IPS DF 4.7 (cell line): ENCODE results near the gene BARHL1.

Experiments
- DNase-seq: peaks from one replicate; pipeline ENCODE4 v3.0.0-alpha.2; 2013; ENCODE audit warnings: low spot score; ENCODE audit errors: extremely low read depth

Gene BARHL1

GRCh38 chr9:132582276-132582785 lies at the start of gene BARHL1:
BARHL1 (plus strand) TSS chr9:132582606; CDS start chr9:132582798, 192 bp downstream.
- DNase-seq, result no peak

DNA sequence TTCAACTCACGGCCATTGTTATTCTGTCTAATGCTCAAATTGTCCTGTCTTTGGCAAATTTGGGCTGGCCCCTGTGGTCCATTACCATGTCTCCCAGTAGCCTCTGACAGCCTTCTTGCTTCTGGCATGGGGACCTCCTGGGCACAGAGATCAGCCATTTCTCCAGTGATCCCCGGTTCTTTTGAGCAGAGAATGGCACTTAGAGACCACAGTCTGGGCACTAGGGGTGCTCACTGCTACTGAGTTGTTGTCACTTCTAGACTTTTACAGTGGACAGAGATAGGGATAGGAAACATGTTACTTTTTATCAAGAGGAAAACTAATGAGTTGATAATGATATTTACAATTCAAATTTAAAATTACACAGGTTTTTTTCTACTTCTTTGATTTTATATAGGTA lies 47.6 kb upstream of the BARHL1 start:
- no peak for DNase-seq

DNA sequence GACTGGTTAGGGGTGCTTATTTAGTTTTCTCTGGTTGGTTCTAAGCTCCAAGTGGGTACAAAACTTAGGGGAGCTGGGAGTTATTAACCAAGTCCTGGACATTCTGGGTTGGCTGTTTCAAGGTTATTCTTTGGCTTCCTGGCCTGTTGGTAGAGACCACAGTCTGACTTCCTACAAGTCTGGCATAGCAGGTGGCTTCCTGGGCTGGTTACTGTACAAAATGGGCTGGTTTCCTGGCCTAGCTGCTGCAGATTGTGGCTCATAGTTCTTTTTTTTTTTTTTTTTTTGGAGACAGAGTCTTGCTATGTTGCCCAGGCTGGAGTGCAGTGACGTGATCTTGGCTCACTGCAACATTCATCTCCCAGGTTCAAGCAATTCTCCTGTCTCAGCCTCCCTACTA lies 46.3 kb upstream of the BARHL1 start:
- DNase-seq, result no peak

GRCh38 chr9:132537352-132537751 lies 45.1 kb upstream of the BARHL1 start:
- DNase-seq, result no peak

- no peak for DNase-seq
Observed at GRCh38 chr9:132538071-132538470, 44.3 kb upstream of the BARHL1 start.

- no peak for DNase-seq
Observed at GRCh38 chr9:132539096-132539495, 43.3 kb upstream of the BARHL1 start.

GRCh38 chr9:132541051-132541450 lies 41.4 kb upstream of the BARHL1 start:
- no peak for DNase-seq

GRCh38 chr9:132541870-132542830 lies 40.3 kb upstream of the BARHL1 start:
- DNase-seq, result no peak

DNA sequence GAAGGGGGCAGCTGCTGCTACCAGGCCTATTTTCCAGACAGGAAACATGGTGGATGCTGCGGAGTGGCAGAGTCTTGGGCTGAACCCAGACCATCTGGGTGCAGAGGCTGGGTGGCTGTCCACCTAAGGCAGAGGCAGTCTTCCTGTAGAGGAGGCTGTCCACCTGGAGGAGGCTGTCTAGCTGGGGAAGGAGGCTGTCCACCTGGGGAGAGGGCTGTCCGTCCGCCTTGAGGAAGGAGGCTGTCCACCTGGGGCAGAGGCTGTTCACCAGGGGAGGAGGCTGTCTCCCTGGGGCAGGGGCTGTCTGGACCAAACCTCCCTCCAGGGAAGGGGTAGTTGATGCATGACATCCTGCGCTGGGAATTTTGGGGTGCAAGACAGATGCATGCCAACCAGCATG lies 39.2 kb upstream of the BARHL1 start:
- DNase-seq, result no peak

DNA sequence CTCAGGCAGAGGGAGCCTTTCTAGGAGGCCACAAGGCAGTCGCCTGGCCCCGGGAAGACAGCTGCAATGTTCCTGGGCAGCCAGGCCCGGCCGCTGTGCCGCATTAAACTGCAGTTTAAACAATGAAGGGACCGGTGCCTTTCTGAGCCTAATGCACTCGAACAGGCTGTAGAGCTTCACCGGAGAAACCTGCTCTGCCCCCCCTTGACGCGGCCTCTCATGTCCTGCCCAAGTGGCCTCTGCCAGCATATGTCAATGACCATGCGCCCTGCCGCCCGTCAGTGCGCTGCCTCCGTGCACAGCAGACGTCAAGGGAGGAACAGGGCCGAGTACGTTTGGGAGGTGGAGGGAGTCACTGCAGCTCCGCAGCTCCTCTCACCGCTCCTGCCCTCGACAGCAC lies 38.4 kb upstream of the BARHL1 start:
- DNase-seq, result no peak

DNA sequence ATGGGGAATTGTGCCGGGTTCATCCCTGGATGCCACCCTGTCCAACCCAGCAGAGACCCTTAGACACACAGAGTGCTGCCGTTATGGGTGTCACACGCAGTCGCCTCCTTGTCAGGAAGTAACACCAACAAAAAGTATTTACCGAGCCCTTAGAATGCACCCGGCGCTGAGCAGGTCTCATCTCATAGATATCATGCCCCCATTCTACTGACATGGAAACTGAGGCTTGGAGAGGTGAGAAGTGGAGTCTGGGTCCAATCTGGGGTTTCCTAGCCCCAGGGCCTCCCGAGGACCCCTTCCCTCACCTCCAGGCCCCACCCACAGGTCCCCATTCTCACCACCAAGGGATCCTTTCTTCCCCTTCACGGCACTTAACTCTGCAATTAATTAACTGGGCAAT lies 36.8 kb upstream of the BARHL1 start:
- no peak for DNase-seq

GRCh38 chr9:132546148-132547051 lies 36.0 kb upstream of the BARHL1 start:
- peak; percentile 28 for DNase-seq

DNA sequence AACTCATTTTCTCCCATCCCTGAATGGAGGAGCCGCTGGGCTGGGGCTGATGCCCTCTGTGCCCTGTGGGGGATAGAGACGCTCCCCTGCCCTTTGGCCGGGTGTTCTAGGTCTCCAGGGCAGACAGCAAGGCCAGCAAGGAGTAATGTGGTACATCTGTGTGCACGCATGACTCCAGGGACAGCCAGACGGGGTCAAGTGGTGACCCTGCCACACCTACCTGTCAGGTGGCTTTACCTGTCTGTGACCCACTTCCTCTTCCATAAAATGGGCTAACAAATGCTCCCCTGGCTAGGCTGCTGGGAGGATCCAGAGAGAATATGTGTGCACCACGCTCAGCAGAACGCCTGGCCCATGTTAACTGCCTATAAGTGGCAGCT lies 35.4 kb upstream of the BARHL1 start:
- DNase-seq, result no peak

- no peak for DNase-seq
Observed at GRCh38 chr9:132547436-132547835, 35.0 kb upstream of the BARHL1 start.

DNA sequence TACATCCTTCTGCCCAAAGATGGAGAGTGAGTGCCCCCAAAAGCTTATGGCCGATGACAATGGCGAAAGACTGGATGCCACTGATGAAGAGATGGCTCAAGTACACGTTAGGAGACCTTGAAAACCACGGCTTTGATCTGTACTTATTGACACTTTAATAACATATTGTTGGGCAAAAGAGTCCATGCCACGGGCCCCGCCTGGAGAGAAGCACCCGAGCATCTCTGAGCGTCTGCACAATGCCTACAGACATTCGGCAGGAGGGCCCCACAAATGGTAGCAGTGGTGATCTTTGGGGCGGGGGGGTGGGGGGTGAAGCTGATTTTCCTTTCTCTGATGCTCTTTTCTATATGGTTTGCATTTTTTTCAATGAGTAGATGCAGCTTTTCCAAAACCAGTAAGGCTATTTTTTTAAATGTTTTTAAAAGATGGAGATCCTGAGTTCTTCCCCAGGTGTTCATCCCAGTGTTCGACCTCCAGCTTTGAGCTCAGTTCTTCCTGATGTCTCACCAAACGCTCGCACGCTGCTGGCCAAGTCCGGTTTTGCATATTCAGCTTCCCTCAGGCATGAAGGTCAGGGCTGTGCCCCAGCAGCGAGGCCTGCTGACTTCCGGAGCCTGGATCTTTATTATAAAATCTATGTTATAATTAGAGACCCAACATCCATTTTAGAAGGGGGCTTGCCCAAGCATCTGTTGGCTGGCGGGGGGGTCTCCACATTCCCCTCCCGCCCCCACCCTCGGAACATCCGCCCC lies 34.3 kb upstream of the BARHL1 start:
- no peak for DNase-seq

GRCh38 chr9:132548751-132549640 lies 33.4 kb upstream of the BARHL1 start:
- no peak for DNase-seq

- DNase-seq, result no peak
Observed at GRCh38 chr9:132551556-132551955, 30.9 kb upstream of the BARHL1 start.

DNA sequence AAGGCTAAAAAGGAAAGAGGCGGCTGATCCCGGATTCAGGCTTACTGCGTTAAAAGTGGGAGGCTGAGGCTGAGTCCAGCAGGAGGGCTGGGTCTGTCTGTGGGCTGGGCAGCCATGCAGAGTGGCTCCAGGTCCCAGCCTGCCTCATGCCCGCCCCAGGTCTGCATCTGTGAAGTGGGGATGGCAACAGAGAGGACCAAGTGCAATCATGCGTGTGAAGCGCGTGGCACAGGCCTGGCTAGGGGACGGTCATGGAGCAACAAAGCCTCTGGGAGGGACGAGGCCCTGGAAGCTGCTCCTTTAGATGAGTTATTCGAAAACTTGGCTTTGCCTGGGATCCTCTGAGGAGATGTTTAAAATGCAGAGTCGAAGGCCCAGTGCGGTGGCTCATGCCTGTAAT lies 30.4 kb upstream of the BARHL1 start:
- no peak for DNase-seq

DNA sequence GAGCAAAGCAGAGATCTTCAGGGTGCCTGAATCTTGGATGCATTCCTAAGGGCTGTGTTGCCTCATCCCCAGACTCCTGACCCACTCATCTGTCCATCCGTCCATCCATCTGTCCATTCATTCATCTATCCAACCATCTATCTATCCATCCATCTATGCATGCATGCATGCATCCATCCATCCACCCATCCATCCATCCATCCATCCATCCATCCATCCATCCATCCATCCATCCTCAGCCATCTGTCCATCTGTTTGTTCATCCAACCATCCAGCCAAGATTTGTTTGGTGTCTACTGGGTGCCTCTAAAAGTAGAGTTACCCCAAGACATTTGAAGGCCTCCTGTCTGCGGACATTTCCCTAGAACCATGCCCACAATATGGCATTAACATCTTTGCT lies 27.7 kb upstream of the BARHL1 start:
- DNase-seq, result no peak

- no peak for DNase-seq
Observed at GRCh38 chr9:132555528-132555927, 26.9 kb upstream of the BARHL1 start.
